HG02623 (cell line): ENCODE data around the gene RTKN.
"Not testable (repeated sequence)": the region's sequence is repeated elsewhere in the genome, so short reads cannot be mapped to it uniquely, and the experiment has no call there.

Source experiments
- ATAC-seq: cut with Tn5 transposase; IDR thresholded peaks from one replicate; pipeline ENCODE4 v1.9.1; 2021; ENCODE audit warnings: moderate library complexity; ENCODE audit not compliant: unreplicated experiment

RTKN gene, protein sequence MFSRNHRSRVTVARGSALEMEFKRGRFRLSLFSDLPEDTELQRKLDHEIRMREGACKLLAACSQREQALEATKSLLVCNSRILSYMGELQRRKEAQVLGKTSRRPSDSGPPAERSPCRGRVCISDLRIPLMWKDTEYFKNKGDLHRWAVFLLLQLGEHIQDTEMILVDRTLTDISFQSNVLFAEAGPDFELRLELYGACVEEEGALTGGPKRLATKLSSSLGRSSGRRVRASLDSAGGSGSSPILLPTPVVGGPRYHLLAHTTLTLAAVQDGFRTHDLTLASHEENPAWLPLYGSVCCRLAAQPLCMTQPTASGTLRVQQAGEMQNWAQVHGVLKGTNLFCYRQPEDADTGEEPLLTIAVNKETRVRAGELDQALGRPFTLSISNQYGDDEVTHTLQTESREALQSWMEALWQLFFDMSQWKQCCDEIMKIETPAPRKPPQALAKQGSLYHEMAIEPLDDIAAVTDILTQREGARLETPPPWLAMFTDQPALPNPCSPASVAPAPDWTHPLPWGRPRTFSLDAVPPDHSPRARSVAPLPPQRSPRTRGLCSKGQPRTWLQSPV

DNA sequence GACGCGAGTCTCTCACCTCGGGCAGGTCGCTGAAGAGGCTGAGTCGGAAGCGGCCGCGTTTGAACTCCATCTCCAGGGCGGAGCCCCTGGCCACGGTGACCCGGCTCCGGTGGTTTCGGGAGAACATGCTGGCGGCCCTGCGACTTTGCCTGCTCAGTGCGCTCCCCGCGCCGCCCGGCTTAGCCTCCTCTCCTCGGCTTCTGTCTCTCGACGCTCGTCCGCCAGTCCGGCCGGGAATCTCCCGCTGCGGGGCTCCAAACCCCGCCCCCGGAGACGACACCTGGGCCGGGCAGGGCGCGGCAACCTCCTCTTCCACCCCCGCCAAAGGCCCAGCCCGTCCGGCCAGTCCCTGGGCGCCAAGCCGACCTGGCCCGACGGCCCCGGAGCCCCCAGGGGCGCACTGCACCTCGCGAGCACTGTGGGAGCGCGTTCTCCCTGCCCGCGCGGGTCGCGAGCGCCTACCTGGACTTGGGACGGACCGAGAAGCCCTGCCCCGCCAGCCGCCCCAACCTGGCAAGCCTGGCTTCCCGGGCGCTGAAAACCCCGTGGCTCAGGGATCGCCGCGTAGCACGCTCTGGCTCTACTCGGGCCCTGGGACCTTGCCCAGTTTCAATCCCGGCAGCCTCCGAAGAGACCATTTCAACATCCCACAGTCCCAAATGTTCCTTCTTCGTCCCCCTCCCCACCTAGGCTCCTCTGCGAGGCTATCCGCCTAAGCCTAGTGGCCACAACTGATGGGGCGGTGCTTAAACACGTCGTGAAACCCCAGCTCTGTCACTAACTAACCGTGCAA, at the start of gene RTKN:
TSS of gene RTKN (minus strand) at position 248 of the 793 bp plus-strand sequence. CDS start at position 127, 121 bp downstream.
- ATAC-seq, result no peak

DNA sequence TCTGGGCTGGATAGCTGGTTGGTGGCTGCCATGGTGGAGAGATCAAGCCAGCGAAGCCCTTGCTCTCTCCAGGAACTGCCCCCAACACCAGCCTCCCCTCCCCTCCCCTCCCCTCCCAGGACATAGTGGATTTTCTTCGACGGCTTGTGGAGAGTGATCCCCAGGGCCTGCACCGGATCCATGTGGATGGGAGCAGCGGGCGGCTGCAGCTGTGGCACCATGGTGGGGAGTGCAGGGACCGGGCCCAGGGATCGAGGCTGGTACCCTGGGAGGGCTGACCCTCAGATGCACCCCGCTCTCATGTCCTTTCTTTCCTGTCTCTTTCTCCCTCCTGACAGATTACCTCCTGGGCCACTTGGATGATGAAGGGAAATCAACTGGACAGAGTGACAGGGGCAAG, 48.2 kb upstream of the RTKN start:
- no peak for ATAC-seq

DNA sequence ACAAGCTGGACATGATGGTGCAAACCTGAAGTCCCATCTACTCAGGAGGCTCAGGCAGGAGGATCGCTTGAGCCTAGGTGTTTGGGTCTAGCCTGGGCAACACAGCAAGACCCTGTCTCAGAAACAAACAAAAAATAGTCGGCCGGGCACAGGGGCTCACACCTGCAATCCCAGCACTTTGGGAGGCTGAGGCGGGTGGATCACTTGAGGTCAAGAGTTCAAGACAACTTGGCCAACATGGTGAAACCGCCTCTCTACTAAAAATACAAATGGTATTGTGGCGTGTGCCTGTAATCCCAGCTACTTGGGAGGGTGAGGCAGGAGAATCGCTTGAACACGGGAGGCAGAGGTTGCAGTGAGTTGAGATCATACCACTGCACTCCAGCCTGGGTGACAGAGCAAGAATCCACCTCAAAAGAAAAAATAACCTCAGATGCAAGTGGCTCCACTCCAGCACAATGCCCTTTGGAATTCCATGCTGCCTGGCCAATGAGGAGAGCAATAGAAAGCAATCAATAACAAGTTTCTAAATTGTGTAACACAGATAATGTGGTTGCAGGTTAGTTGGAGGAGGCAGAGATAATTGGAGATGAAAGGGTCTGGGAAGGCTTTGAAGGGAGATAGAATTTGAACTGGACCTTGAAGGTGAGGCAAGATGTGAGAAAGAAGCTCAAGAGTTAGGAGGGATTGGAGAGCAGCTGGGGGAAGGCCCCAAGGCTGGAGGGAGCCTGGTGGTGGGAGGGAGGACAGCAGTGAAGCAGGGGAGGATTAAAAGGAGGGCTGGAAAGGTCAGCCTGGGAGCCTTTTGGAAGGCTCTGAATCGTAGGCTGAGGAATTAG, 47.1 kb upstream of the RTKN start:
- no peak for ATAC-seq

GRCh38 chr2:74486141-74486540, 44.4 kb upstream of the RTKN start:
- no peak for ATAC-seq

GRCh38 chr2:74483675-74484164, 42.0 kb upstream of the RTKN start:
- ATAC-seq, result not testable (repeated sequence)

GRCh38 chr2:74482801-74483674, 41.3 kb upstream of the RTKN start, which contains the start of the genes CCDC142 and TTC31:
CCDC142 (minus strand) TSS chr2:74482998; CDS start chr2:74482837, 161 bp downstream.
TTC31 (plus strand) TSS chr2:74483081; CDS start chr2:74483096, 15 bp downstream.
- ATAC-seq, result peak; percentile 87

DNA sequence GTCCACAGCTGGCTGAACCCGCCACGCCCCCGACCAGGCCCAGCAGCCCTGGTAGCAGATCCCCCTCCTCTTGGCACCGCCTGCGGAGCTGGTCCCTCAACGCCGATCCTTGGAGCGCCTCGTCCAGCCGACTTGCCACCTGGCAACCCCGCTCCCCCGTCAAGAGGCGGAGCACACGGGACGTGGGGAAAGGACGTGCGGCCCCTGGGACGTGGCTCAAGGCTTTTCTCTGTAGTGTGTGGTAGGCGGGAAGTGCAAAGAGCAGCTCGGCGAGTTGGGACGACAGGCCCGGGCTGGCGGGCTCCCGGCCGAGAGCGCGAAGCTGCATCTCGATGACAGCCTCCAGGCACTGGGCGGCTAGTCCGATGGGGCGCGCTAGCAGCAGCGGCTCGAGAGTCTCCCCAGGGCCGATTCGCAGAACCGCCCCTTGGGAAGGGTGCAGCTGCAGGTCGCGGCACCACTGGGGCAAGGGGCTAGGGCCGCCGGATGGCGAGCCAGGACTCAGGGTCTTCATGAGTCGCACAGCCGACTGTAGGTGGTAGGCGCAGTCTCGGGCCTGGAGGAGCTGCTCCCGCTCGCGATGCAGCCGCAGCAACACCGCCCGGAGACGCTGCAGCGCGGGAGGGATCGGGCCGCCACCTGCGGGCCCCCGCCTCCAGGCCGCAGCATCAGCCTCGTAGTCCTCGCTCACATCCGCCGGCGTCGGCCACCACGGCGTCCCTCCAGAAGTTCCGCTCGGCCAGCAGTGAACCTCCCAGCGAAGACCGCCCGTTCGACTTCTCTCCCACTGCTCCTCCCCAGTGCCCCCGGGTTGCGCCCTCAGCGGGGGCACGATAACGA, 40.4 kb upstream of the RTKN start:
- peak; percentile 29 for ATAC-seq

DNA sequence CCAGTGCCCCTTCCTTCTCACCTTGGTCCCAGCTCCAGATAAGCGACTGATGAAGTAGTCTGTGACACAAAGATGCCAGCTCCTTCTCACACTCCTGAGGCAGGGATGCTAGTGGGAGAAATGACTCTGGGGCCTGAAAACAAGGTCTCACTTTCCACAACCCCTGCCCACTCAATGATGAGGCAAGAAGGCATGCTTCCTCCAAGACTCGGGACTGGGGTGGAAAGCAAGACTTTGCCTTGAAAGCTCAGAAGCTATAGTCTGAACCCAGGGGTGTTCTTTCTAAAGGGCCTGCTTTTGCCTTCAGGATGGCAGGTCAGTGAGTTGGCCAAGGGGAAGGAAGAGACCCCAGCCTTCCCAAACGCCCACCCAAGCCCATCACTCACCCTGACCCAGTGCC, 39.7 kb upstream of the RTKN start:
- no peak for ATAC-seq

DNA sequence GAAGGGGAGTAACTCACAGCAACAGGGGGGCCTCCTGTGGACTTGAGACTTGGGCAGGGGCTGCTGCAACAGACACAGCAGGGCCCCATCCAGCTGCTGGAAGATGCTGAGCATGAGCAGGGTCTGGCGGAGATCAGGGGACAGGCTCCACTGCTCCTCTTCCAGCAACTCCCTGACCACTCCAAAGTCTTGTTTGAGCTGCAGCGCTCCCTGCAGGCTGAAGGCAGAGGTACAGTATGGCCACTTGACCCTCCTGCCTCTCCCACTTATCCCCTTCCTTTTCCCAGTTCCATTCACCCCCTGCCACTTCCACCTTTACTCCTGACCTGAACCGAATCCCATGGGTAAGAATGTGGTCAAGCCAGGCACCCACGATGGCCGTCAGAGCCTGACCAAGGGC, 33.2 kb upstream of the RTKN start:
- ATAC-seq, result no peak

GRCh38 chr2:74474481-74474880, 32.7 kb upstream of the RTKN start:
- no peak for ATAC-seq

DNA sequence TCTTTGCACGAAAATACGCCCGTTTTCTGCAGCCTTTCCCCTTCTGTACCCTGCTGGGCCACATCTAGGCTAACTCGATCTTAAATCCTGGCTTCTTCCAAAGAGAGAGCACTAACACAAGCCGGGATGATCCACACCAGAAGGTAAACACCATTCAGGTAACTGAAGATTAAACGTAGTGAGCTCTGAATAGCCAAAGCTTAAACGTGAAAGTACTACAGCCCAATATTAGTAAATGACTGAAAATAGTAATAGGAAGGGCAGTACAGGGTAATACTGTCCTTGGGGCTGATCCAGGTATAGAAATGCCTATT, 31.2 kb upstream of the RTKN start:
- no peak for ATAC-seq

DNA sequence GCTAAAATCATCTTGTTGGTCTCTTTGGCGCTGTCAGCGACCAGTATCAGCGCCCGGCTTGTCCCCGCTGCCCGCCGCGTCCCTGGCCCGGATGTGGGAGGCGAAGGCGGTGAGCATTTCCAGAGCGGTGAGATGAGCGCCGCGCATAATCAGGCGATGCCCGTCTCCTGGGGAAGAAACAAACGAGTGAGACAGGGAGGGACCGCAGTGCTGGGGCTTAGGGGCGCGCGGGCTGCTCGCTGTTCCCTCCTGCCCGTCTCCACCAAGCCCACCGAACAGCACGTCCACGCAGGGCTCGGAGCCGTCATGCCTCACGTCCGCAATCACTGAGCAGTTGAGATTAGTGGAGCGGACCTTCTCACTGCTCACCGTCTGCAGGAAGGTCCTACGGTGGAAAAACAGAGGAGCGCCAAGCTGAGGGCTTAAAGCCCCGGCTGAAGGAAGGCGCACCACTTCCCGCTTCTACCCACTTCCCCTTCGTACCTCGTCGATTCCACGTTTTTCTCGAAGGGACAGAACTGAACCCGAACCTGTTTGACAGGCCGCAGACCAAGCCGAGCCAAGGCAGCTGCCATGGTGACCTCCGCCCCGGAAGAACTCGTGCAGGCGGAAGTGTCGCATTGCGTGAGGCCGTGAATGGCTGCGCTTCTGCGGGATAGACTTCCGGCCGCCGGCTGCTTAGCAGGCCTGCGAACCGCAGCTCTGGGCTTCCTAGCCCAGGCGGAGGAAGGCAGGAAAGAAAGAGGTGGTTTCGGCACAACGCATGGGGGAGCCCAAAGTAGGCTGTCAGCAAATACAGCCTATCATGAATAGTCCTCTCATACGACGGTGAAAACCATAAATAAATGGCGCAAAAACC, 30.6 kb upstream of the RTKN start, which contains the start of gene MRPL53:
TSS of gene MRPL53 (minus strand) at position 595 of the 859 bp plus-strand sequence. CDS start at position 575, 20 bp downstream.
- peak; percentile 80 for ATAC-seq

GRCh38 chr2:74471332-74472065, 29.8 kb upstream of the RTKN start:
- no peak for ATAC-seq

GRCh38 chr2:74470742-74471141, 29.0 kb upstream of the RTKN start:
- not testable (repeated sequence) for ATAC-seq

DNA sequence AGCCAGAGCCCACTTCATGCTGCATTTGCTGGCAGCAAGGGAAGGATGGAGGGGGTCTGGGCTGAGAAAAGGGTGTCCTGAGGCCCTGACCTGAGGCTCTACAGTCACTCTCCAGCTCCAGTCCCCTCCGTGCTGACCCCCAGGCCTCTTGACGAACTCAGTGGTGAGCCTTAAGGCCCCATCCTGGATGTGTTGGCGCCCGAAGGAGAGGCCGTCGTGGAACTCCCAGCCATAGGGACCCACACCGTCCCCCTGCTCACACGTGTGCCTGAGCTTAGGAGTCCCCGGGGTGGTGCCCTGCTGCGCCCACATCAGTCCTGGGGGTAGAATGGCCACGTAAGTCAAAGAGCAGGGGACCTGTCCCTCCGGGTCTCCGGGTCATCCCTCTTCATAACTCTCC, 22.7 kb upstream of the RTKN start:
- ATAC-seq, result no peak

DNA sequence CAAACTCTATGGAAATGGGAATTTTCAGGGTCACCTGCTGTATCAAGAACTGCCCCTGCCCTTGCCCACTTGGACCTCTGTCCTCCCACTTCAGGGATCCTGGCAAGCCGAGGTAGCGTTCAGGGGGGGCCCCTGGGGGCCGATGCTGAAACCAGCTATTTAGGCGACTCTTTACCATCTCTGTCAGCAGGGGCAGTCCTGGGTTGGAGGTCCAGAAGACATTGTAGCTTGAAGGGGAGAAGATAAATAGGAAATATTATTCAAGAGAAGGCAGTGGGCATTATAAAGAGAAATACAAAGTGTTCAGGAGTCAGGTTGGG, 21.0 kb upstream of the RTKN start:
- no peak for ATAC-seq
